ENCODE measurements around the gene TRIP4.

DNA sequence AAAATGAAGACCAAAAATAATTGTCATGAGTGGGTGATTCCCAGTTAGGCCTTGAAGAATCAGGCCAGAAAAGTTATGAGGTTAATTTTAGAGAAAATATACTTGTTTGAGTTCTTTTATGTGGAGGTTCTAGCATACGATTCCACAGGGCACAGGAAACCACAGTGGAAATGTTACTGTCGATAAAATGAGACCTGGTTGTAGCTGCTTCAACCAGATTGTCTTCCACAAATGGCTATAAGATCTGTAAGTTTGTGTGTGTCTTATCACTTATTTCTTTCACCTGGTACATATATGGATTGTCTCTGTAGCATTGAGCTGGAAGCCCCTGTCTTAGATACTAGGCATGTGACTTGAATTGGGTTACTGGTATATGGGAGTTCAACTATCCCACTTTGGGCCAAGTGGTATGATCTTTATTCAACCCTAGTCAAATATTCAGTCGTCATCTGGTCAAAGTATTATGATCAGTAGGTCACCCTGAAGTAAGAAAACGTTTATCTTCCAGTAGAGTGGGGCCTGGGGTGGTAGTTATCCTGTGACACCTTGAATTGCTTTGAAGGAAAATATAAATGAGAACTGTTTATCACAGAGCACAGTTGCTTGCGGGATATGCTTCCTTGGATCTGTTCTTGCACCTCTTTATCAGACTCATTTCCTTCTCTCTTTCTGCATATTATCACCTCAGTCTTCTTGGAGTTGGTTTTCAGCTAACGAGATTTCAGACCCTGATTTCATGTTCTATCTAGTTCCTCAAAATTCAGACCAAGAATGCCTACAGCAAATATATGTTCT lies 51.2 kb downstream of the TRIP4 start:
- TF ChIP-seq, protein P1, sequence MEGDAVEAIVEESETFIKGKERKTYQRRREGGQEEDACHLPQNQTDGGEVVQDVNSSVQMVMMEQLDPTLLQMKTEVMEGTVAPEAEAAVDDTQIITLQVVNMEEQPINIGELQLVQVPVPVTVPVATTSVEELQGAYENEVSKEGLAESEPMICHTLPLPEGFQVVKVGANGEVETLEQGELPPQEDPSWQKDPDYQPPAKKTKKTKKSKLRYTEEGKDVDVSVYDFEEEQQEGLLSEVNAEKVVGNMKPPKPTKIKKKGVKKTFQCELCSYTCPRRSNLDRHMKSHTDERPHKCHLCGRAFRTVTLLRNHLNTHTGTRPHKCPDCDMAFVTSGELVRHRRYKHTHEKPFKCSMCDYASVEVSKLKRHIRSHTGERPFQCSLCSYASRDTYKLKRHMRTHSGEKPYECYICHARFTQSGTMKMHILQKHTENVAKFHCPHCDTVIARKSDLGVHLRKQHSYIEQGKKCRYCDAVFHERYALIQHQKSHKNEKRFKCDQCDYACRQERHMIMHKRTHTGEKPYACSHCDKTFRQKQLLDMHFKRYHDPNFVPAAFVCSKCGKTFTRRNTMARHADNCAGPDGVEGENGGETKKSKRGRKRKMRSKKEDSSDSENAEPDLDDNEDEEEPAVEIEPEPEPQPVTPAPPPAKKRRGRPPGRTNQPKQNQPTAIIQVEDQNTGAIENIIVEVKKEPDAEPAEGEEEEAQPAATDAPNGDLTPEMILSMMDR (IDR thresholded peaks at IDR 0.05; ENCODE audit: low read depth, low read length, missing input control) = no peak
- no peak for TF ChIP-seq TAF1 (conservative IDR thresholded peaks at IDR 0.05)
- no peak for TF ChIP-seq YY1 (IDR thresholded peaks at IDR 0.05)
- no peak for TF ChIP-seq SP1 (IDR thresholded peaks at IDR 0.05)
- no peak for TF ChIP-seq JUND (IDR thresholded peaks at IDR 0.05)
- TF ChIP-seq, protein P2, sequence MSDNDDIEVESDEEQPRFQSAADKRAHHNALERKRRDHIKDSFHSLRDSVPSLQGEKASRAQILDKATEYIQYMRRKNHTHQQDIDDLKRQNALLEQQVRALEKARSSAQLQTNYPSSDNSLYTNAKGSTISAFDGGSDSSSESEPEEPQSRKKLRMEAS (IDR thresholded peaks at IDR 0.05) = no peak
- TF ChIP-seq, protein P3, sequence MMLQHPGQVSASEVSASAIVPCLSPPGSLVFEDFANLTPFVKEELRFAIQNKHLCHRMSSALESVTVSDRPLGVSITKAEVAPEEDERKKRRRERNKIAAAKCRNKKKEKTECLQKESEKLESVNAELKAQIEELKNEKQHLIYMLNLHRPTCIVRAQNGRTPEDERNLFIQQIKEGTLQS (IDR thresholded peaks at IDR 0.05) = no peak
- no peak for TF ChIP-seq RAD21 (IDR thresholded peaks at IDR 0.05)
- TF ChIP-seq, protein P4, sequence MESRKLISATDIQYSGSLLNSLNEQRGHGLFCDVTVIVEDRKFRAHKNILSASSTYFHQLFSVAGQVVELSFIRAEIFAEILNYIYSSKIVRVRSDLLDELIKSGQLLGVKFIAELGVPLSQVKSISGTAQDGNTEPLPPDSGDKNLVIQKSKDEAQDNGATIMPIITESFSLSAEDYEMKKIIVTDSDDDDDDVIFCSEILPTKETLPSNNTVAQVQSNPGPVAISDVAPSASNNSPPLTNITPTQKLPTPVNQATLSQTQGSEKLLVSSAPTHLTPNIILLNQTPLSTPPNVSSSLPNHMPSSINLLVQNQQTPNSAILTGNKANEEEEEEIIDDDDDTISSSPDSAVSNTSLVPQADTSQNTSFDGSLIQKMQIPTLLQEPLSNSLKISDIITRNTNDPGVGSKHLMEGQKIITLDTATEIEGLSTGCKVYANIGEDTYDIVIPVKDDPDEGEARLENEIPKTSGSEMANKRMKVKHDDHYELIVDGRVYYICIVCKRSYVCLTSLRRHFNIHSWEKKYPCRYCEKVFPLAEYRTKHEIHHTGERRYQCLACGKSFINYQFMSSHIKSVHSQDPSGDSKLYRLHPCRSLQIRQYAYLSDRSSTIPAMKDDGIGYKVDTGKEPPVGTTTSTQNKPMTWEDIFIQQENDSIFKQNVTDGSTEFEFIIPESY (IDR thresholded peaks at IDR 0.05) = no peak
